Fibroblast of villous mesenchyme (primary cell): ENCODE data around the gene CC2D2A. TPM values are rescaled to one million over a fixed set of nuclear protein-coding genes. Genes with fewer than 3 reads are reported as not detected.

Source experiments
- DNase-seq: peaks from one replicate; pipeline ENCODE4 v3.0.0-alpha.2; 2010; ENCODE audit warnings: low read depth
- H3K4me3 ChIP-seq: 2 replicates; pipeline ENCODE4 v1.5.1; 2011; ENCODE audit warnings: low read depth, mild to moderate bottlenecking, low read length
- CTCF ChIP-seq: IDR thresholded peaks from 2 replicates; pipeline ENCODE4 v1.5.1; 2012; ENCODE audit warnings: low read depth, mild to moderate bottlenecking, low read length; ENCODE audit not compliant: insufficient read depth
- total RNA-seq: library from RNA; depleted of rRNA; stranded (reverse); fragments of >200 nt; gene quantifications from 2 replicates; pipeline ENCODE4 v1.2.3, GENCODE V29; 2012

Gene CC2D2A
- total RNA-seq, 1 donor, result 23.7 TPM

- peak; percentile 16 for DNase-seq
- no peak for TF ChIP-seq CTCF
- no peak overlapping the region for H3K4me3 ChIP-seq
Observed at GRCh38 chr4:15493411-15493810, 23.7 kb downstream of the CC2D2A start.

- DNase-seq, result no peak
- H3K4me3 ChIP-seq, result no peak overlapping the region
- no peak for TF ChIP-seq CTCF
Observed at GRCh38 chr4:15495621-15496020, 25.9 kb downstream of the CC2D2A start.

- DNase-seq, result peak; percentile 52
- TF ChIP-seq CTCF, result no peak
- H3K4me3 ChIP-seq, result no peak overlapping the region
Observed at GRCh38 chr4:15498356-15498755, 28.7 kb downstream of the CC2D2A start.

GRCh38 chr4:15500701-15501100, 31.0 kb downstream of the CC2D2A start:
- DNase-seq, result no peak
- no peak for TF ChIP-seq CTCF
- H3K4me3 ChIP-seq, result no peak overlapping the region

- DNase-seq, result no peak
- no peak overlapping the region for H3K4me3 ChIP-seq
- no peak for TF ChIP-seq CTCF
Observed at GRCh38 chr4:15501941-15502340, 32.3 kb downstream of the CC2D2A start.

GRCh38 chr4:15502384-15502783, 32.7 kb downstream of the CC2D2A start:
- no peak overlapping the region for H3K4me3 ChIP-seq
- TF ChIP-seq CTCF, result no peak
- no peak for DNase-seq

- no peak for TF ChIP-seq CTCF
- H3K4me3 ChIP-seq, result no peak overlapping the region
- DNase-seq, result peak; percentile 61
Observed at GRCh38 chr4:15504041-15504440, 34.4 kb downstream of the CC2D2A start.
